HepG2 (cell line): ENCODE data around the gene FALEC.

Experiments used
- CTCF ChIP-seq: sonication (generic); formaldehyde crosslinking; IDR thresholded peaks from 2 replicates; pipeline ENCODE4 v1.5.0; 2020; ENCODE audit warnings: mild to moderate bottlenecking, missing genetic modification reagents, moderate library complexity
- KAT2B ChIP-seq: fragments of 150-350 bp; IDR thresholded peaks from 2 replicates; pipeline ENCODE4 v1.6.1; 2014; ENCODE audit warnings: low read depth, low read length, borderline replicate concordance
- TCF7L2 ChIP-seq: IDR thresholded peaks from 2 replicates; pipeline ENCODE4 v1.6.1; 2011; ENCODE audit warnings: mild to moderate bottlenecking, low read depth, low read length, moderate library complexity

DNA sequence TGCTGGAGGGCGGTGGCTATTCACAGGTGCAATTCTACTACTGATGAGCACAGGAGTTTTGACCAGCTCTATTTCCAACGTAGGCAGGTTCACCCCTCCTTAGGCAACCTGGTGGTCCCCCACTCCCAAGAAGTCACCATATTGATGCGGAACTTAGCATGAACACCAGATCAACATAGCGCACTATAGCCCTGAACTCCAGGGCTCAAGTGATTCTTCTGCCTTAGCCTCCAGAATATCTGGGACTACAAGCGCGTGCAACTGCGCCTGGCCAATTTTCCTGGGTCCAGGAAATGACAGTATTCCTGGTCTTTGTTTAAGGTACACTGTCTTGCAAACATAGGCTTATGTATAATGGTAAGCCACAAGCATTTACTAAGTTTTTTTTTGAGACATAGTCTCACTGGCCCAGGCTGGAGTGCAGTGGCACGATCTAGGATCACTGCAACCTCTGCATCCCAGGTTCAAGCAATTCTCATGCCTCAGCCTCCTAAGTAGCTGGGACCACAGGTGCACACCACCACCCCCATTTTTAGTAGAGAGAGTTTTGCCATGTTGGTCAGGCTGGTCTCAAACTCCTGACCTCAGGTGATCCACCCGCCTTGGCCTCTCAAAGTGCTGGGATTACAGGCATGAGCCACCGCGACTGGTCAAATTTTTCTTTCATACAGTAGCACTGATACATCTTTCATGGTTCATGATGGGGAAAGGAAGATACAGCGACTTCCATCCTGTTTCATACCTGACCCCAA, 51.2 kb downstream of the FALEC start:
- no peak for TF ChIP-seq CTCF (CRISPR knock-in tag)
- TF ChIP-seq TCF7L2: no peak
- no peak for TF ChIP-seq KAT2B
